Limb (tissue), 2 donors: ENCODE data around the gene SF1.
"Not testable (repeated sequence)": the region's sequence is repeated elsewhere in the genome, so short reads cannot be mapped to it uniquely, and the experiment has no call there.

Experiments
- DNase-seq, 2 donors: peaks; one replicate each; pipeline ENCODE4 v3.0.0-alpha.2; 2016; ENCODE audit errors: extremely low spot score in 2 of 2

Gene SF1

GRCh38 chr11:64778473-64779298, at the start of gene SF1:
TSS of gene SF1 (minus strand) at chr11:64778542. CDS start at chr11:64778392, 150 bp downstream.
- DNase-seq: peak; percentile 99 to 100

- DNase-seq: no peak
Measured at GRCh38 chr11:64827451-64827839, 49.1 kb upstream of the SF1 start.

- DNase-seq: no peak
Measured at GRCh38 chr11:64826578-64827450, 48.5 kb upstream of the SF1 start.

GRCh38 chr11:64826062-64826461, 47.7 kb upstream of the SF1 start:
- DNase-seq: no peak

- no peak for DNase-seq
Measured at GRCh38 chr11:64823568-64824119, 45.3 kb upstream of the SF1 start.

GRCh38 chr11:64817476-64817875, 39.1 kb upstream of the SF1 start:
- DNase-seq: no peak

GRCh38 chr11:64815433-64815832, 37.1 kb upstream of the SF1 start:
- DNase-seq: not testable (repeated sequence)

- DNase-seq: no peak
Measured at GRCh38 chr11:64814712-64815187, 36.4 kb upstream of the SF1 start.

- DNase-seq: no peak
Measured at GRCh38 chr11:64813826-64814225, 35.5 kb upstream of the SF1 start.

- no peak for DNase-seq
Measured at GRCh38 chr11:64810891-64811272, 32.5 kb upstream of the SF1 start.

GRCh38 chr11:64810271-64810890, 32.0 kb upstream of the SF1 start, which contains the start of gene MEN1:
TSS of gene MEN1 (minus strand) at chr11:64810551. CDS start at chr11:64810109, 442 bp downstream.
- DNase-seq: peak; percentile 96 to 98

- DNase-seq: peak in 1 of 2 donors; percentile 64
Measured at GRCh38 chr11:64809781-64810241, 31.5 kb upstream of the SF1 start.

- no peak for DNase-seq
Measured at GRCh38 chr11:64805481-64805880, 27.1 kb upstream of the SF1 start.

- peak in 1 of 2 donors; percentile 42 for DNase-seq
Measured at GRCh38 chr11:64804346-64805210, 26.2 kb upstream of the SF1 start.

- DNase-seq: no peak
Measured at GRCh38 chr11:64803846-64804345, 25.6 kb upstream of the SF1 start.

GRCh38 chr11:64803158-64803845, 25.0 kb upstream of the SF1 start, which contains the start of gene MAP4K2:
TSS of gene MAP4K2 (minus strand) at chr11:64803214. CDS start at chr11:64803149, 65 bp downstream.
- peak; percentile 88 for DNase-seq

- DNase-seq: peak; percentile 8 to 36
Measured at GRCh38 chr11:64802370-64803157, 24.2 kb upstream of the SF1 start.

GRCh38 chr11:64801561-64802369, 23.4 kb upstream of the SF1 start:
- DNase-seq: peak in 1 of 2 donors; percentile 35
